PC-3 (cell line): ENCODE data around the gene ZNF8. TPM values are rescaled to one million over a fixed set of nuclear protein-coding genes. Genes with fewer than 3 reads are reported as not detected.

Source experiments
- ATAC-seq: fragments of 200-7000 bp; cut with Tn5 transposase; 2 replicates; pipeline ENCODE4 v1.9.1; 2020; ENCODE audit warnings: mild to moderate bottlenecking, moderate library complexity
- BruUV-seq: library from RNA; stranded (reverse); fragments of 400-500 nt; replicated peaks from 2 replicates; lab custom pipeline; 2021; lab: Mats Ljungman, UMichigan
- CTCF ChIA-PET: fragments of 300-600 bp; sonication (Branson Sonifier 250); formaldehyde crosslinking; loops from one replicate; lab custom pipeline; 2022; ENCODE audit warnings: antibody characterized with exemption; lab: Charles Lee
- POLR2A ChIA-PET: fragments of 300-600 bp; sonication (Branson Sonifier 250); formaldehyde crosslinking; loops from one replicate; lab custom pipeline; 2022; ENCODE audit warnings: antibody characterized with exemption; ENCODE audit not compliant: unreplicated experiment; lab: Charles Lee
- DNase-seq: peaks from one replicate; pipeline ENCODE4 v3.0.0-alpha.2; 2015
- H2AFZ ChIP-seq: fragments of 300-600 bp; sonication (generic); 2 replicates; pipeline ENCODE4 v1.6.0; 2016; ENCODE audit warnings: antibody characterized with exemption, low read length
- H3F3A ChIP-seq: fragments of 300-600 bp; sonication (generic); one replicate; pipeline ENCODE4 v1.6.0; 2017; ENCODE audit warnings: antibody characterized with exemption, low read length, control low read depth, mild to moderate bottlenecking; ENCODE audit not compliant: unreplicated experiment
- H3K27ac ChIP-seq: fragments of 300-600 bp; sonication (generic); 2 replicates; pipeline ENCODE4 v1.5.1; 2016; ENCODE audit warnings: mild to moderate bottlenecking, low read length
- H3K27me3 ChIP-seq: fragments of 300-600 bp; sonication (generic); 2 replicates; pipeline ENCODE4 v1.6.1; 2016; ENCODE audit warnings: low read length, mixed read lengths
- H3K36me3 ChIP-seq: fragments of 300-600 bp; sonication (generic); 2 replicates; pipeline ENCODE4 v1.6.1; 2016; ENCODE audit warnings: low read depth, mixed run types, low read length, mixed read lengths
- H3K4me1 ChIP-seq: fragments of 300-600 bp; sonication (generic); 2 replicates; pipeline ENCODE4 v1.5.1; 2016; ENCODE audit warnings: low read length; ENCODE audit not compliant: insufficient read depth
- H3K4me2 ChIP-seq: fragments of 300-600 bp; sonication (generic); 2 replicates; pipeline ENCODE4 v1.6.0; 2016; ENCODE audit warnings: low read length
- H3K4me3 ChIP-seq: fragments of 300-600 bp; sonication (generic); 2 replicates; pipeline ENCODE4 v1.5.1; 2016; ENCODE audit warnings: mild to moderate bottlenecking, low read length, mixed read lengths
- H3K79me2 ChIP-seq: fragments of 300-600 bp; sonication (generic); 2 replicates; pipeline ENCODE4 v1.6.1; 2017; ENCODE audit warnings: low read length, mixed read lengths
- H3K9ac ChIP-seq: fragments of 300-600 bp; sonication (generic); 2 replicates; pipeline ENCODE4 v1.6.0; 2016; ENCODE audit warnings: mild to moderate bottlenecking, low read length
- H3K9me2 ChIP-seq: fragments of 300-600 bp; sonication (generic); replicated peaks from 2 replicates; pipeline ENCODE4 v1.6.1; 2016; ENCODE audit warnings: mixed run types, low read length, mixed read lengths
- H3K9me3 ChIP-seq: fragments of 300-600 bp; sonication (generic); 2 replicates; pipeline ENCODE4 v1.6.1; 2016; ENCODE audit warnings: low read length, mixed read lengths
- H4K20me1 ChIP-seq: fragments of 300-600 bp; sonication (generic); 2 replicates; pipeline ENCODE4 v1.6.1; 2016; ENCODE audit warnings: low read length, mixed read lengths
- EZH2 ChIP-seq: fragments of 300-600 bp; sonication (generic); IDR thresholded peaks from one replicate; pipeline ENCODE4 v1.6.1; 2017; ENCODE audit warnings: antibody characterized with exemption, mild to moderate bottlenecking, low read length; ENCODE audit not compliant: unreplicated experiment
- EZH2phosphoT487 ChIP-seq: fragments of 300-600 bp; sonication (generic); IDR thresholded peaks from 2 replicates; pipeline ENCODE4 v1.6.1; 2018; ENCODE audit warnings: mild to moderate bottlenecking, antibody characterized with exemption, low read length, borderline replicate concordance
- intact Hi-C: fragments of 100-400 bp; cut with micrococcal nuclease; formaldehyde crosslinking; loops from 2 replicates; pipeline ENCODE4 v1.9.0; 2023
- total RNA-seq: library from RNA; depleted of rRNA; stranded (reverse); fragments of >200 nt; gene quantifications from 2 replicates; pipeline ENCODE4 v1.2.3, GENCODE V29; 2014
- TF ChIP-seq, protein P1 (sequence below): fragments of 300-600 bp; sonication (generic); conservative IDR thresholded peaks from 2 replicates; pipeline ENCODE4 v1.5.1; 2017; ENCODE audit warnings: antibody characterized with exemption, low read depth, mild to moderate bottlenecking, low read length

ZNF8 gene
- total RNA-seq, 1 experiment from 2014 or later: 7.3 TPM

DNA sequence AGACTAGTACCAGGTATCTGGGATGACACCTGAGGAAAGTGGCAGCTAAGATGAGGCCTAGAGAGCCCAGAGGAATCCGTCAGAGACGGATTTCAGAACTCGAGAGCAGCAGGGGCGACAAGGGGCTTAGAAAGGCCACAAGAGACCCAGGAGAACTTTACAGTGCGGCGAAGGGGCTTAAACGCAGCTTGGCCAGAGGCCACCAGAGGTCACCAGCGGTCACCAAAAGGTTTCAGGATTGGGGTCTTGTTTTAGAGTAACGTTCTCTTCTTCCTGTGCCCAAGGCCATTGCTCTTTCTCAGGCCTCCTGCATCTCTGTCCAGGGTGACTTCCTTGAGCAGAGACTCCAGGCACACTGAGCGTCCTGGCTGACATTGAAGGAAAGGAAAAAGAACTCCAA is 50.2 kb downstream of the ZNF8 start:
- Histone ChIP-seq H3K9me3 (no peaks in the 10 kb centered on the region), H3K27me3 (no peaks in the 10 kb centered on the region), H3K4me1 (peaks cover 26% of the 10 kb centered on the region), H3K36me3 (no peaks in the 10 kb centered on the region), H3K9me2 (no peaks in the 10 kb centered on the region), H3K79me2 (peaks cover 51% of the 10 kb centered on the region), H2AFZ (no peak overlapping the region), H4K20me1 (peaks cover 5% of the 10 kb centered on the region; the same call in 1 of the 2 replicates), H3K4me3 (no peak overlapping the region), H3K27ac (no peak overlapping the region), H3F3A (no peaks in the 10 kb centered on the region), H3K9ac (no peak overlapping the region), H3K4me2 (peak overlapping the region; percentile 94)
- ATAC-seq (no peak), DNase-seq (peak; percentile 23)
- TF ChIP-seq, protein P1, sequence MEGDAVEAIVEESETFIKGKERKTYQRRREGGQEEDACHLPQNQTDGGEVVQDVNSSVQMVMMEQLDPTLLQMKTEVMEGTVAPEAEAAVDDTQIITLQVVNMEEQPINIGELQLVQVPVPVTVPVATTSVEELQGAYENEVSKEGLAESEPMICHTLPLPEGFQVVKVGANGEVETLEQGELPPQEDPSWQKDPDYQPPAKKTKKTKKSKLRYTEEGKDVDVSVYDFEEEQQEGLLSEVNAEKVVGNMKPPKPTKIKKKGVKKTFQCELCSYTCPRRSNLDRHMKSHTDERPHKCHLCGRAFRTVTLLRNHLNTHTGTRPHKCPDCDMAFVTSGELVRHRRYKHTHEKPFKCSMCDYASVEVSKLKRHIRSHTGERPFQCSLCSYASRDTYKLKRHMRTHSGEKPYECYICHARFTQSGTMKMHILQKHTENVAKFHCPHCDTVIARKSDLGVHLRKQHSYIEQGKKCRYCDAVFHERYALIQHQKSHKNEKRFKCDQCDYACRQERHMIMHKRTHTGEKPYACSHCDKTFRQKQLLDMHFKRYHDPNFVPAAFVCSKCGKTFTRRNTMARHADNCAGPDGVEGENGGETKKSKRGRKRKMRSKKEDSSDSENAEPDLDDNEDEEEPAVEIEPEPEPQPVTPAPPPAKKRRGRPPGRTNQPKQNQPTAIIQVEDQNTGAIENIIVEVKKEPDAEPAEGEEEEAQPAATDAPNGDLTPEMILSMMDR: peak; percentile 60
- TF ChIP-seq EZH2: no peak
- no TSS peak for BruUV-seq
- CTCF ChIA-PET: no interaction called here
- intact Hi-C loops: loop anchor here (5.0 kb wide), 1 partner anchor 73 kb away; no protein-coding TSS in a partner anchor
- POLR2A ChIA-PET: no interaction called here

GRCh38 chr19:58330458-58330857 is 51.7 kb downstream of the ZNF8 start:
- H3K9me2 ChIP-seq: no peaks in the 10 kb centered on the region
- H3K36me3 ChIP-seq: no peaks in the 10 kb centered on the region
- H3K79me2 ChIP-seq: peaks cover 37% of the 10 kb centered on the region
- H3K27ac ChIP-seq: peak overlapping the region; percentile 19
- no TSS peak for BruUV-seq
- H3K4me2 ChIP-seq: peak overlapping the region; percentile 21
- DNase-seq: peak; percentile 88
- TF ChIP-seq, protein P1: no peak
- no peak for TF ChIP-seq EZH2phosphoT487
- no peak for TF ChIP-seq EZH2
- no peaks in the 10 kb centered on the region for H3K9me3 ChIP-seq
- intact Hi-C loops: no loop called here
- H3K4me3 ChIP-seq: no peak overlapping the region
- CTCF ChIA-PET: no interaction called here
- no peaks in the 10 kb centered on the region for H3F3A ChIP-seq
- peaks cover 21% of the 10 kb centered on the region for H3K4me1 ChIP-seq
- no peaks in the 10 kb centered on the region for H3K27me3 ChIP-seq
- peaks cover under 1% of the 10 kb centered on the region; the same call in 1 of the 2 replicates for H4K20me1 ChIP-seq
- POLR2A ChIA-PET: interaction anchor here (0.5 to 1.1 kb wide), 4 partner anchors 9 to 164 kb away, joined by 3 to 7 read pairs (median 6); partner anchors contain the start of gene ZNF497
- peak; percentile 13 for ATAC-seq
- H2AFZ ChIP-seq: no peak overlapping the region
- H3K9ac ChIP-seq: no peak overlapping the region

GRCh38 chr19:58332697-58333096 is 53.9 kb downstream of the ZNF8 start:
- ATAC-seq: no peak
- Histone ChIP-seq H3F3A (no peaks in the 10 kb centered on the region), H3K27me3 (no peaks in the 10 kb centered on the region), H3K79me2 (peaks cover 21% of the 10 kb centered on the region), H3K9ac (no peak overlapping the region), H3K4me2 (no peak overlapping the region), H3K27ac (no peak overlapping the region), H3K4me3 (no peak overlapping the region), H2AFZ (no peak overlapping the region), H3K9me2 (no peaks in the 10 kb centered on the region), H3K9me3 (no peaks in the 10 kb centered on the region), H3K36me3 (peaks cover 16% of the 10 kb centered on the region), H4K20me1 (no peaks in the 10 kb centered on the region), H3K4me1 (peaks cover 19% of the 10 kb centered on the region)
- TF ChIP-seq EZH2phosphoT487 (no peak), EZH2 (no peak)
- TF ChIP-seq, protein P1: no peak
- ChIA-PET POLR2A (no interaction called here), CTCF (no interaction called here)
- intact Hi-C loops: no loop called here
- DNase-seq: no peak
- no TSS peak for BruUV-seq
